Measurements from ENCODE around the gene HADHB. TPM values are rescaled to one million over a fixed set of nuclear protein-coding genes. Genes with fewer than 3 reads are reported as not detected.

HADHB gene
- total RNA-seq, 1 donor from 2014 or later = 101 TPM

GRCh38 chr2:26216587-26216986, 28.2 kb upstream of the HADHB start:
- peaks cover 29% of the 10 kb centered on the region for H3K36me3 Mint-ChIP-seq (ENCODE audit: low read depth, unreplicated experiment)
- TF ChIP-seq CTCF (IDR thresholded peaks at IDR 0.05; ENCODE audit: unreplicated experiment) = no peak
- H3K4me3 Mint-ChIP-seq (ENCODE audit: unreplicated experiment) = no peak overlapping the region
- no peaks in the 10 kb centered on the region for H3K27me3 Mint-ChIP-seq (ENCODE audit: unreplicated experiment)
- no peaks in the 10 kb centered on the region for H3K9me3 Mint-ChIP-seq (ENCODE audit: unreplicated experiment)
- no peaks in the 10 kb centered on the region for H3K4me1 Mint-ChIP-seq (ENCODE audit: unreplicated experiment)
- H3K27ac Mint-ChIP-seq (ENCODE audit: unreplicated experiment) = no peak overlapping the region
- DNase-seq (ENCODE audit: low spot score) = no peak

- peaks cover 30% of the 10 kb centered on the region for H3K36me3 Mint-ChIP-seq (ENCODE audit: low read depth, unreplicated experiment)
- H3K27ac Mint-ChIP-seq (ENCODE audit: unreplicated experiment) = no peak overlapping the region
- no peak for DNase-seq (ENCODE audit: low spot score)
- no peaks in the 10 kb centered on the region for H3K27me3 Mint-ChIP-seq (ENCODE audit: unreplicated experiment)
- TF ChIP-seq CTCF (IDR thresholded peaks at IDR 0.05; ENCODE audit: unreplicated experiment) = no peak
- no peak overlapping the region for H3K4me3 Mint-ChIP-seq (ENCODE audit: unreplicated experiment)
- H3K9me3 Mint-ChIP-seq (ENCODE audit: unreplicated experiment) = no peaks in the 10 kb centered on the region
- no peaks in the 10 kb centered on the region for H3K4me1 Mint-ChIP-seq (ENCODE audit: unreplicated experiment)
Observed at GRCh38 chr2:26217720-26218119, 27.0 kb upstream of the HADHB start.

- no peak for TF ChIP-seq CTCF (IDR thresholded peaks at IDR 0.05; ENCODE audit: unreplicated experiment)
- peaks cover 23% of the 10 kb centered on the region for H3K36me3 Mint-ChIP-seq (ENCODE audit: low read depth, unreplicated experiment)
- H3K4me1 Mint-ChIP-seq (ENCODE audit: unreplicated experiment) = no peaks in the 10 kb centered on the region
- no peaks in the 10 kb centered on the region for H3K9me3 Mint-ChIP-seq (ENCODE audit: unreplicated experiment)
- no peak for DNase-seq (ENCODE audit: low spot score)
- no peak overlapping the region for H3K4me3 Mint-ChIP-seq (ENCODE audit: unreplicated experiment)
- no peak overlapping the region for H3K27ac Mint-ChIP-seq (ENCODE audit: unreplicated experiment)
- no peaks in the 10 kb centered on the region for H3K27me3 Mint-ChIP-seq (ENCODE audit: unreplicated experiment)
Observed at GRCh38 chr2:26223018-26223417, 21.7 kb upstream of the HADHB start.

- H3K4me1 Mint-ChIP-seq (ENCODE audit: unreplicated experiment) = no peaks in the 10 kb centered on the region
- H3K27ac Mint-ChIP-seq (ENCODE audit: unreplicated experiment) = no peak overlapping the region
- H3K36me3 Mint-ChIP-seq (ENCODE audit: low read depth, unreplicated experiment) = peaks cover 24% of the 10 kb centered on the region
- no peak for DNase-seq (ENCODE audit: low spot score)
- H3K4me3 Mint-ChIP-seq (ENCODE audit: unreplicated experiment) = no peak overlapping the region
- TF ChIP-seq CTCF (IDR thresholded peaks at IDR 0.05; ENCODE audit: unreplicated experiment) = no peak
- H3K9me3 Mint-ChIP-seq (ENCODE audit: unreplicated experiment) = no peaks in the 10 kb centered on the region
- no peaks in the 10 kb centered on the region for H3K27me3 Mint-ChIP-seq (ENCODE audit: unreplicated experiment)
Observed at GRCh38 chr2:26224095-26224494, 20.6 kb upstream of the HADHB start.

- DNase-seq (ENCODE audit: low spot score) = no peak
- no peak for TF ChIP-seq CTCF (IDR thresholded peaks at IDR 0.05; ENCODE audit: unreplicated experiment)
- Mint-ChIP-seq H3K36me3 (ENCODE audit: low read depth, unreplicated experiment) (peaks cover 32% of the 10 kb centered on the region), H3K4me3 (ENCODE audit: unreplicated experiment) (no peak overlapping the region), H3K27ac (ENCODE audit: unreplicated experiment) (no peak overlapping the region), H3K27me3 (ENCODE audit: unreplicated experiment) (no peaks in the 10 kb centered on the region), H3K4me1 (ENCODE audit: unreplicated experiment) (no peaks in the 10 kb centered on the region), H3K9me3 (ENCODE audit: unreplicated experiment) (no peaks in the 10 kb centered on the region)
Observed at GRCh38 chr2:26229595-26229994, 15.1 kb upstream of the HADHB start.
